Stimulated activated naive CD4-positive, alpha-beta T cell treated with Interleukin-2 at 50 U/mL for 16 hours (primary cell): ENCODE measurements around the gene NLGN2.

Experiments used
- DNase-seq: peaks from one replicate; lab custom pipeline; 2025; lab: John Stamatoyannopoulos, UW

Gene NLGN2

GRCh38 chr17:7392696-7393612 is 14.7 kb upstream of the NLGN2 start:
- no peak for DNase-seq

GRCh38 chr17:7393613-7394451 is 13.8 kb upstream of the NLGN2 start:
- peak; percentile 50 for DNase-seq

GRCh38 chr17:7394452-7395191 is 13.0 kb upstream of the NLGN2 start, which contains the start of gene PLSCR3:
PLSCR3 (minus strand) TSS chr17:7394525; CDS start chr17:7394110, 415 bp downstream.
- DNase-seq = peak; percentile 77

GRCh38 chr17:7396147-7396546 is 11.5 kb upstream of the NLGN2 start:
- DNase-seq = no peak

- no peak for DNase-seq
Observed at GRCh38 chr17:7398612-7399011, 9.0 kb upstream of the NLGN2 start.

GRCh38 chr17:7403043-7403726 is 4.5 kb upstream of the NLGN2 start:
- DNase-seq = peak; percentile 15

GRCh38 chr17:7403727-7403976 is 4.0 kb upstream of the NLGN2 start:
- no peak for DNase-seq

- peak; percentile 98 for DNase-seq
Observed at GRCh38 chr17:7403977-7404736, 3.5 kb upstream of the NLGN2 start, which contains the start of gene TMEM256. TMEM256 (minus strand) TSS chr17:7404097; CDS start chr17:7404084, 13 bp downstream.

GRCh38 chr17:7404737-7405349 is 2.8 kb upstream of the NLGN2 start:
- peak; percentile 69 for DNase-seq

GRCh38 chr17:7405350-7406234 is 2.1 kb upstream of the NLGN2 start:
- DNase-seq = no peak

- DNase-seq = no peak
Observed at GRCh38 chr17:7406235-7406825, 1.3 kb upstream of the NLGN2 start.

- DNase-seq = no peak
Observed at GRCh38 chr17:7407082-7407481, 563 bp upstream of the NLGN2 start.

GRCh38 chr17:7408252-7408727 is 645 bp downstream of the NLGN2 start:
- peak; percentile 22 for DNase-seq

GRCh38 chr17:7408863-7409262 is 1.2 kb downstream of the NLGN2 start:
- DNase-seq = no peak

- DNase-seq = no peak
Observed at GRCh38 chr17:7409716-7410115, 2.1 kb downstream of the NLGN2 start.

- DNase-seq = no peak
Observed at GRCh38 chr17:7410634-7411426, 3.2 kb downstream of the NLGN2 start.

- DNase-seq = no peak
Observed at GRCh38 chr17:7411427-7411750, 3.7 kb downstream of the NLGN2 start.

- DNase-seq = no peak
Observed at GRCh38 chr17:7413346-7413985, 5.8 kb downstream of the NLGN2 start.
